ENCODE results near the gene TP53RK.

DNA sequence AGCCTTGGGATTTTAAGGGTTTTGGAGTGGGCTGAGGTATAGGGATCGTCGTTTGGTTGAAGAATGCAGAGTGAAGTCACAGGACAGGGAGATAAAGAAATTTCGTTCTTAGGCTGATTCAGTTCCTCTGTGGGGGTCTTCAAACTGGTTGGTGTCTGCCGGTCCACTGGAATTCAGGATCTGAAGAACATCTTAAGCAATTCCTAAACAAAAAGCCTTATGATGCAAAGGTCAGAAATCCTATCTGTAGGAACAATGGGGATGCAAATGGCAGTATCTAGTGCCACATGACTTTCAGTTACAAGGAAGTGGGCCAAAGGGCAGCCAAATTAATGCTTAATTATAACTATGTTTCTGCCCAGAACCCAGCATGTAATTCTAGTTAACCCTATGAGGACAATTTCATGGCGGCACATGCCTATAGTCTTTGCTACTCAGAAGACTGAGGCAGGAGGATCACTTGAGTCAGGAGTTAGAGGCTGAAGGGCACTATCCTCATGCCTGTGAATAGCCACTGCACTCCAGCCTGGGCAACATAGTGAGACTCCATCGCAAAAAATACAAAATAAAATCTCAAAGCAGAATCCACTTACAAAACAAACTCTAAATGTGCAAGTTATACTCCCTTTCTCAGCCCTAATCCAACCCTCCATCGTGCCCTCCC lies 15.6 kb upstream of the TP53RK start:
- TF ChIP-seq, protein P1, sequence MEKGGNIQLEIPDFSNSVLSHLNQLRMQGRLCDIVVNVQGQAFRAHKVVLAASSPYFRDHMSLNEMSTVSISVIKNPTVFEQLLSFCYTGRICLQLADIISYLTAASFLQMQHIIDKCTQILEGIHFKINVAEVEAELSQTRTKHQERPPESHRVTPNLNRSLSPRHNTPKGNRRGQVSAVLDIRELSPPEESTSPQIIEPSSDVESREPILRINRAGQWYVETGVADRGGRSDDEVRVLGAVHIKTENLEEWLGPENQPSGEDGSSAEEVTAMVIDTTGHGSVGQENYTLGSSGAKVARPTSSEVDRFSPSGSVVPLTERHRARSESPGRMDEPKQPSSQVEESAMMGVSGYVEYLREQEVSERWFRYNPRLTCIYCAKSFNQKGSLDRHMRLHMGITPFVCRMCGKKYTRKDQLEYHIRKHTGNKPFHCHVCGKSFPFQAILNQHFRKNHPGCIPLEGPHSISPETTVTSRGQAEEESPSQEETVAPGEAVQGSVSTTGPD (CRISPR knock-in tag; IDR thresholded peaks at IDR 0.05) = no peak
- TF ChIP-seq BHLHE40 (IDR thresholded peaks at IDR 0.05; ENCODE audit: low read length) (no peak), RNF2 (conservative IDR thresholded peaks at IDR 0.05; ENCODE audit: low read depth) (no peak), MAFG (CRISPR knock-in tag; IDR thresholded peaks at IDR 0.05) (no peak)

All from HepG2 (cell line).